Stimulated activated naive CD4-positive, alpha-beta T cell treated with Interleukin-2 at 50 U/mL for 16 hours (primary cell): ENCODE data around the gene PDZK1IP1.
"Not testable (repeated sequence)": the region's sequence is repeated elsewhere in the genome, so short reads cannot be mapped to it uniquely, and the experiment has no call there.

Experiments
- DNase-seq: peaks from one replicate; lab custom pipeline; 2025; lab: John Stamatoyannopoulos, UW

PDZK1IP1 gene

GRCh38 chr1:47181095-47181954 lies 8.5 kb downstream of the PDZK1IP1 start:
- no peak for DNase-seq

GRCh38 chr1:47180603-47181094 lies 9.2 kb downstream of the PDZK1IP1 start:
- DNase-seq = no peak

GRCh38 chr1:47179988-47180563 lies 9.8 kb downstream of the PDZK1IP1 start:
- DNase-seq = no peak

GRCh38 chr1:47179017-47179987 lies 10.5 kb downstream of the PDZK1IP1 start:
- peak; percentile 72 for DNase-seq

- no peak for DNase-seq
Measured at GRCh38 chr1:47178654-47179016, 11.2 kb downstream of the PDZK1IP1 start.

GRCh38 chr1:47178020-47178419 lies 11.8 kb downstream of the PDZK1IP1 start:
- no peak for DNase-seq

- peak; percentile 12 for DNase-seq
Measured at GRCh38 chr1:47175227-47175934, 14.5 kb downstream of the PDZK1IP1 start.

GRCh38 chr1:47174656-47175020 lies 15.2 kb downstream of the PDZK1IP1 start:
- no peak for DNase-seq

GRCh38 chr1:47172782-47173181 lies 17.1 kb downstream of the PDZK1IP1 start:
- no peak for DNase-seq

GRCh38 chr1:47164552-47164951 lies 25.3 kb downstream of the PDZK1IP1 start:
- no peak for DNase-seq

- DNase-seq = no peak
Measured at GRCh38 chr1:47161298-47162040, 28.4 kb downstream of the PDZK1IP1 start.

- no peak for DNase-seq
Measured at GRCh38 chr1:47160716-47161115, 29.1 kb downstream of the PDZK1IP1 start.

GRCh38 chr1:47157957-47158356 lies 31.9 kb downstream of the PDZK1IP1 start:
- DNase-seq = not testable (repeated sequence)

GRCh38 chr1:47156457-47156856 lies 33.4 kb downstream of the PDZK1IP1 start:
- DNase-seq = not testable (repeated sequence)

GRCh38 chr1:47149162-47149561 lies 40.7 kb downstream of the PDZK1IP1 start:
- not testable (repeated sequence) for DNase-seq

GRCh38 chr1:47147047-47147785 lies 42.6 kb downstream of the PDZK1IP1 start:
- no peak for DNase-seq

GRCh38 chr1:47146495-47146894 lies 43.3 kb downstream of the PDZK1IP1 start:
- DNase-seq = not testable (repeated sequence)

- DNase-seq = not testable (repeated sequence)
Measured at GRCh38 chr1:47143654-47144053, 46.2 kb downstream of the PDZK1IP1 start.

GRCh38 chr1:47140358-47140757 lies 49.5 kb downstream of the PDZK1IP1 start:
- not testable (repeated sequence) for DNase-seq
